ENCODE results near the gene VAMP2. TPM values are rescaled to one million over a fixed set of nuclear protein-coding genes. Genes with fewer than 3 reads are reported as not detected.
A peak's percentile ranks its signal among the peaks of the same experiment; 100 is the strongest.

The VAMP2 gene
- total RNA-seq, 2 donors from 2014 or later = 71.3 to 73.6 TPM

DNA sequence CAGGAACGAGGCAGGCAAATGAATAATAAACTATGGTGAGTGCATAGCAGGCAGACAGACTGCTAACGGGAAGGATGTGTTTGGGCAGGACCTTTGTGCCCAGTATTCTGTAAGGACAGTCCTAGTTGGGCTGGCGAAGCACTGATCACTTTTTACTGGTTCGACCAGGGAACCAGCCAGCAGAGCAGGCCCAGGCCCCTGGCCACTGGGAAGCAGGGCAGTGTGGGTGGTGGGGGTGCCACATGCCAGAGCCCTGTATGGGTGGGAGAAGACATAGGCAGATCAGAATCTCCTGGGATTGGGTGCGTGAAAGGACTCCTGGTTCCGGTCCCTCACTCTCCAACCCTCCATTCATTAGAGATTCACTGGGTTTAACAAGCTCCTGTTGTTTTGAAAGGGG, 4.0 kb upstream of the VAMP2 start:
- ATAC-seq (replicated peaks in 1 of 2) (no peak), DNase-seq (no peak)
- H3K27me3 Mint-ChIP-seq (ENCODE audit: low read depth) = no peaks in the 10 kb centered on the region
- peaks cover 0 to 1% of the 10 kb centered on the region in 2 donors for H3K36me3 Mint-ChIP-seq (ENCODE audit: insufficient read depth in 2 of 2)
- peak overlapping the region; percentile 65 for H3K27ac Mint-ChIP-seq
- no peak overlapping the region for H3K4me3 Mint-ChIP-seq
- peaks cover 33% of the 10 kb centered on the region for H3K4me1 Mint-ChIP-seq (ENCODE audit: low read depth)
- no peaks in the 10 kb centered on the region for H3K9me3 Mint-ChIP-seq

DNA sequence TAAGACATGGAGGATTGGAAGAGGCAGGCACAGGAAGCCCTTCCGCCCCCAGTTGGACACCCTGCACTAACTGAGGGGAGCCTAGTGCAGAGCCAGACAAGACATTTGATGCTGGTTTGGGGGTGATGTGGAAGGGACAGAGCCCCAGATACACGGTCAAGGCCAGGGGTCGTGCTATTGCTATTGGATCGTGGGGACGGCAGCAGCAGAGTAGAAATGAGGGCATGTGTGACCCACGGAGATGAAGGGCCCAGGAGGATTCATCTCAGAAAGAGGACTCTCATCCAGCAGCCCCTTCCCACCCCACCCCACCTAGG, 2.0 kb upstream of the VAMP2 start:
- H3K27me3 Mint-ChIP-seq (ENCODE audit: low read depth) = no peaks in the 10 kb centered on the region
- no peaks in the 10 kb centered on the region for H3K9me3 Mint-ChIP-seq
- H3K36me3 Mint-ChIP-seq (ENCODE audit: insufficient read depth in 2 of 2) = peaks cover 0 to 10% of the 10 kb centered on the region in 2 donors
- ATAC-seq (replicated peaks in 1 of 2) = no peak
- peak overlapping the region; percentile 87 to 90 for H3K4me3 Mint-ChIP-seq
- peak in 1 of 2 donors; percentile 25 for DNase-seq
- H3K27ac Mint-ChIP-seq = peak overlapping the region; percentile 95
- H3K4me1 Mint-ChIP-seq (ENCODE audit: low read depth) = peaks cover 49% of the 10 kb centered on the region

DNA sequence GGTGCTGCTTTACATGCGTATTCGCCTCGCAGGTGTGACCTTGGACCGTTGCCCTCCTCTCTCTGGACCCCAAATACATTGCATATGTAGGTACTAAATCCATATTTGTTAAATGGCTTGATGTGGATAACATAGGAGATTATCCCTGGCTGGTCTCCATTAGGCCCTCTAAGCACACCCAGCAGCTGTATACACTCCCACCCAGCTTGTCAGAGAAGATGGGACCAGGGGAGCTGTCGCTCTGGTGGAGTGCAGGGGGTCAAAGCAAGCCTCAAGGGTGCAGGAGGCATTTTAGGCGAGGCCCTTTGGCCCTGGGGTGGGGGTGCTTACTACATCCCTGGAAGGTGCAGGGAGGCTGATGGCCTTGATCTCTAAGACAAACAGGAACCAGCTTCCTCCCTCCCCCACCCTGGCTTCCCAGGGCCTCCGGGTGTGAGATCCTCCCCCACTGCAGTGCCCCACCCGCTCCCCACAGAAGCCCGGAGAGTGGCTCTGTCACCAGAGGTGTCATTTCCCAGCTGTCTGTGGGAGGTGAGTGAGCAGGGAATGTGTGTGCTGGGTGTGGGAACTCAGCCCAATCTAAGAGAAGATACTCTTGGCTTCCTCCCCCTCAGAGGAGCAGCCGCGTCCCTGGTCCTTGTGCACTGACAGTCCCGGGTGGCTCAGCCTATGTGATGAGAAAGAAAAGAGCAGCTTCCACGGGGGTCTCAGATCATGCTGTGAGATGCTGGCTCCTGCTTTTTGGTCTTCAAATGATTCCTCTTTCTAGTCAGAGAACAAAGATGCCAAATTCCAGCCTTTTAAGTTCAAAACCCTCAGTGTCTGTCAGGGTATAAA, 1.4 kb upstream of the VAMP2 start:
- H3K9me3 Mint-ChIP-seq = no peaks in the 10 kb centered on the region
- DNase-seq = peak; percentile 65 to 78
- peak overlapping the region; percentile 95 for H3K27ac Mint-ChIP-seq
- ATAC-seq (replicated peaks in 1 of 2) = peak; percentile 58 to 72
- no peaks in the 10 kb centered on the region for H3K27me3 Mint-ChIP-seq (ENCODE audit: low read depth)
- peaks cover 54% of the 10 kb centered on the region for H3K4me1 Mint-ChIP-seq (ENCODE audit: low read depth)
- peak overlapping the region; percentile 87 to 90 for H3K4me3 Mint-ChIP-seq
- peaks cover 0 to 11% of the 10 kb centered on the region in 2 donors for H3K36me3 Mint-ChIP-seq (ENCODE audit: insufficient read depth in 2 of 2)

DNA sequence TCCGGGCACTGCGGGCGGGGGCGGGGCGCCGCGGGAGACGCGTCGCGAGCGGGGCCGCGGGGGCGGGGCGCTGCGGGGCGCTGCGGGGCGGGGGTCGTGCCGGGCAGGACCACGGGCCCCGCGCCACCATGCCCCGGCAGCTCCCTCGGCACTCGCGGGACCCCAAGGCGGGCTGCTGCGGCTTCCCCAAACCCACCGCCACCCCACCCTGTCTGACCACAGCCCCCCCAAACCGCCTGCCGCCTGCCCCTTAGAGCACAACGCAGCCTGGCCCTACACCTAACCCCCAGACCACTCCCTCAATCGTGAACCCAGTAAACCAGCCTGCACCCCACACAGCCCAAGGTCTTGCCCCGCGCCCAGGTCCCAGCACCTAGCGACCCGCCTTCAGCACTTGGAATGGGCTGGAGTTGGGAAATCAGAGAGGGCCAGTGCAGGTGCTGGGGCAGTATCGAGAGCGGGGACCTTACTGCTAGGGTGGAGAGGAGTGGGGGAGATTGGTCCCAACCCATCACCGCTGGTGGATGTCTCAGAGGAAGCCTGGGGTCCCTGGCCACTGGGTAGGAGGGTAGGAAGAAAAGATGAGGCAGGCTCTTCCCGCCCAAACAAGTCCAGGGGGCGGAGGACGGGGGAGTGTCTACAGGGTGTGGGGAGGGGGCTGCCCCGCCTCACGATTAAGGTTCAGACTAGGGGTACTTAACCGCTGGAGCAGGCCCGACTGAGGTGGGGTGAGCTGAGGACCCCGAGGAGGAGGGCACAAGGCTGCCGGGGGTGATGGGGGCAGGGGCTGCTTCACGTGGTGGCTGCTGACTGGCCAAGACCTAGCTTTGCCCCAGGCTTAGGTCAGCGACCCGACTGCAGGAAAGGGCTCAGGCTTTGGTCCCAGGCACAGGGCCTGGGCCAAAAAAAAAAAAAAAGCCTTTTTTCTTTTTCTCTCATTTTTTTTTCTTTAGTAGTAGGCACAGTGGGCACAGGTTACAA, 539 bp upstream of the VAMP2 start:
- Mint-ChIP-seq H3K4me3 (peak overlapping the region; percentile 87 to 90), H3K4me1 (ENCODE audit: low read depth) (peaks cover 64% of the 10 kb centered on the region), H3K9me3 (no peaks in the 10 kb centered on the region), H3K27me3 (ENCODE audit: low read depth) (no peaks in the 10 kb centered on the region), H3K27ac (peak overlapping the region; percentile 95), H3K36me3 (ENCODE audit: insufficient read depth in 2 of 2) (peaks cover 3 to 18% of the 10 kb centered on the region in 2 donors)
- DNase-seq (peak in 1 of 2 donors; percentile 47), ATAC-seq (replicated peaks in 1 of 2) (peak; percentile 14 to 17)

DNA sequence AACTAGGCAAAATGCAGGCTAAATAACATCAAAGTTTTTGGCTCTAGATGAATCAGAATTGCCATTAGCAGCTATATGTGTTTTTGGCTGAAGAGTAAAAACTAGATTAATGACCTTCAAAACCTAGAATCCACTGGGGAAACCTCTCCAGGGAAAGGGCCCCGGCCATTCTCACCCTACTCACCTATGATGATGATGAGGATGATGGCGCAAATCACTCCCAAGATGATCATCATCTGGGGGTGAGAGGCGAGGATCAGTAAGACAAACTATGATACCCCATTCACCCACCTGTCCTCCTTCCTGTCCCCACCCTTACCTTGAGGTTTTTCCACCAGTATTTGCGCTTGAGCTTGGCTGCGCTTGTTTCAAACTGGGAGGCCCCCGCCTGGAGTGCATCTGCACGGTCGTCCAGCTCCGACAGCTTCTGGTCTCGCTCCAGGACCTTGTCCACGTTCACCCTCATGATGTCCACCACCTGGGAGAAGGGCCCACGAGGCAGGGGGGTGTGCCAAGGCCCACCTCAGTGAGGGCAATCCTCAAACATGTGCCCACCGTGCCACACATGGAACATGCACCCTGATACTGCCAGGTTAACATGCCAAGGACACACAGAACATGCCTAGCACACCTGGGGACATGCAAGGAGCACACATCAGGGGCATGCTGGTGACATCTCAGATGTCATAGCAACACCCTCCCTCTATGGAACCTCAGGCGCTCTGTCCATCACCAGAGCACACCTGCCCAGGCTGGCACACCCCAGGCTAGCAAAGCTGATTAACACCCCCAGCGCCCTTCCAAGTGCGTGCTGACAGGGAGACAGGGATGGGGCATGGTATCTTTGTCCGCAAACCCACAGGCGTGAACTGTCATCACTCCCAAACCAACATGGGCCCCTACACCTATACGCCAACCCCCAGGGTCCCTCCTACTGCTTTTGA, 1.2 kb downstream of the VAMP2 start:
- no peaks in the 10 kb centered on the region for H3K27me3 Mint-ChIP-seq (ENCODE audit: low read depth)
- H3K36me3 Mint-ChIP-seq (ENCODE audit: insufficient read depth in 2 of 2) = peaks cover 3 to 22% of the 10 kb centered on the region in 2 donors
- H3K27ac Mint-ChIP-seq = peak overlapping the region; percentile 89
- H3K4me3 Mint-ChIP-seq = peak overlapping the region; percentile 88 to 90
- ATAC-seq (replicated peaks in 1 of 2) = no peak
- no peaks in the 10 kb centered on the region for H3K9me3 Mint-ChIP-seq
- DNase-seq = no peak
- H3K4me1 Mint-ChIP-seq (ENCODE audit: low read depth) = peaks cover 62% of the 10 kb centered on the region

DNA sequence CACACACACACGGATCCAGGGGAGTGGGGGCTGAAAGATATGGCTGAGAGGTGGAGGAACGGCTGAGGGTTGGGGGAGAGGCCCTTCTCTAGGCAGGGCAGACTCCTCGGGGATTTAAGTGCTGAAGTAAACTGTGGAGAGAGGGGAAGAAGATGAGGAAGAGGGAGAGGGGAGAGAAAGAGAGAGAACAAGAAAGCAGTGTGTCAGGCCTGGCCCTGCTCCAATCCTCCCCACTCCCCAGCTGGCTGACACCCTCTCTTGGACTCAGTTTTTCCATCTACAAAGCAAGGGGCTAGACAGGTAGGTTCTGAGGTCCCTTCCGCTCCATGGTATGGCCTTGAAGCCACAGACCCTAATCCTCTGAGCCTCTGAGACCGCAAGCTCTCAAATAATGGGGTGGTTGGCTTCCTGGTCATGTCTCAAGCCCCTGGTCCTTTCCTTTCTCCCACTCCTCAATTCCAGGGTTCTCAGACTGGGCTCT, 2.0 kb downstream of the VAMP2 start:
- Mint-ChIP-seq H3K36me3 (ENCODE audit: insufficient read depth in 2 of 2) (peaks cover 3 to 22% of the 10 kb centered on the region in 2 donors), H3K27ac (peak overlapping the region; percentile 89), H3K4me1 (ENCODE audit: low read depth) (peaks cover 61% of the 10 kb centered on the region), H3K27me3 (ENCODE audit: low read depth) (no peaks in the 10 kb centered on the region), H3K9me3 (no peaks in the 10 kb centered on the region), H3K4me3 (peak overlapping the region; percentile 88 to 90)
- DNase-seq (no peak), ATAC-seq (replicated peaks in 1 of 2) (no peak)

DNA sequence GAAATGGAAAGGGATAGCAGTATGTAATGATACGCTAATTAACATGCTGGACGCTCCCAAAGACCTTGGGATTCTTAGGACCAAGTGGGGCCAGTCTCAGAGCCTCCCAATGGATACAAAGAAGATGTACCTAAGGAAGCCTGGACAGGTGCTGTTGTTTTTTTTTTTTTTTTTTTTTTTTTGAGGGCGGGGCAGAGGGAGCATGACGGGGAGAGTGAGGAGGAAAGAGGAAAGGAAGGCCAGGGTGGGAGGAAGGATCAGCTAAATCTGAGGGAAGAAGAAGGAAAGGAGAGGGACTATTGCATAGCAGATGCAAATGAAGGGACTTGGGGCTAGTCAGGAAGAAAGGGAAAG, 2.5 kb downstream of the VAMP2 start:
- DNase-seq (no peak), ATAC-seq (replicated peaks in 1 of 2) (no peak)
- H3K36me3 Mint-ChIP-seq (ENCODE audit: insufficient read depth in 2 of 2) = peaks cover 3 to 22% of the 10 kb centered on the region in 2 donors
- peak overlapping the region; percentile 27 for H3K27ac Mint-ChIP-seq
- peak overlapping the region; percentile 11 to 88 for H3K4me3 Mint-ChIP-seq
- peaks cover 60% of the 10 kb centered on the region for H3K4me1 Mint-ChIP-seq (ENCODE audit: low read depth)
- H3K9me3 Mint-ChIP-seq = no peaks in the 10 kb centered on the region
- no peaks in the 10 kb centered on the region for H3K27me3 Mint-ChIP-seq (ENCODE audit: low read depth)

DNA sequence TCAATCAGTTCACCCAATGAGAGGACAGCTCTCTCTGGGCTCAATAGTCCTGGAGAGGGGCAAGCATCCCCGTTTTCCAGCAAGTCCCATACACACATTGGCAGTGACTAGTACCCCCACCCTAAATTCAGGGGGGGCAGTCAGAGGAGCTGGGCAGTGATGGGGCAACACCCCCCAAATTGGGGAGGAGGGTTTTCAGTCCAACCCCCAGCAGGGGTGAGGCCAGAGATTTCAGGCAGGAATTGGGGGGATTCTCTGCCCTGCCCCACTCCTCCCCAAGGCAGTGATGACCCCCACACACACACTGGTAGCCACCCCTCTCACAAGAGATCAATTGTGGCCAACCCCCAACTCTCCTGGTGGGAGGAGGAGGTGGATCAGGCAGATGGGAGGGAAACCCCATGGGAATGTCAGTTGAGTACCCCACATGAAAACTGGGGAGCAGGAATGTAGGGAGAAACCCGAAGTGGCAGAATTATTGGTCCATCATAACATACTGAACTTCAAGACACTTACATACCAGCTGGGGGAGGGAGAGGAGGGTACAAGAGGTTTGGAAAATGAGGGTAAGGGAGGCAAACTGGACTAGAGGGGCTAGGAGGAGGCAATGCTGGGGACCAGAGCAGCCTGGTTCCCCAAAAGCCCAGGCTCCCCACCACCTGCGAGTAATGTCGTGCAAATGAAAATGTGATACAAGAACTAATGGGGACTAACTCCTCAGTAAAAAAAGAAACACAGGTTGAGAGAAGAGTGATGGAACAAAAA, 3.1 kb downstream of the VAMP2 start:
- H3K9me3 Mint-ChIP-seq = no peaks in the 10 kb centered on the region
- no peaks in the 10 kb centered on the region for H3K27me3 Mint-ChIP-seq (ENCODE audit: low read depth)
- H3K36me3 Mint-ChIP-seq (ENCODE audit: insufficient read depth in 2 of 2) = peaks cover 3 to 22% of the 10 kb centered on the region in 2 donors
- H3K4me1 Mint-ChIP-seq (ENCODE audit: low read depth) = peaks cover 55% of the 10 kb centered on the region
- DNase-seq (no peak), ATAC-seq (replicated peaks in 1 of 2) (no peak)
- peak overlapping the region; percentile 36 to 56 for H3K4me3 Mint-ChIP-seq
- H3K27ac Mint-ChIP-seq = peak overlapping the region; percentile 27

DNA sequence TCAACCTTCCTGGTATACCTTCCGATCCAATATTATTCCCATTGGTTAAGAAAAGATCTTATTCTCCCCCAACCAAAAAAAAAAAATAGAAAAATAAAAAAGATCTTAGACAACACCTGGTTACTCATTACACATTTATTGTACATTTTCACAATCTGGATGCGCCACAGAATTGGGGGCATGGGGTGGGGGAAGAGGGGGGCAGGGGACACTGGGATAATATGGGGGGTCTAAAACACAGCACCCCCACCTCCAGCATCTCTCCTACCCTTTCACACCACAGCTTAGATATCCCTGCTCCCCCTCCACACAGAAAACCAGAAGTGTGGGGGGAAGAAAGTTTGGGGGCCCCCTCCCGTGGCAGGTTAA, 3.7 kb downstream of the VAMP2 start:
- no peak for DNase-seq
- peaks cover 49% of the 10 kb centered on the region for H3K4me1 Mint-ChIP-seq (ENCODE audit: low read depth)

DNA sequence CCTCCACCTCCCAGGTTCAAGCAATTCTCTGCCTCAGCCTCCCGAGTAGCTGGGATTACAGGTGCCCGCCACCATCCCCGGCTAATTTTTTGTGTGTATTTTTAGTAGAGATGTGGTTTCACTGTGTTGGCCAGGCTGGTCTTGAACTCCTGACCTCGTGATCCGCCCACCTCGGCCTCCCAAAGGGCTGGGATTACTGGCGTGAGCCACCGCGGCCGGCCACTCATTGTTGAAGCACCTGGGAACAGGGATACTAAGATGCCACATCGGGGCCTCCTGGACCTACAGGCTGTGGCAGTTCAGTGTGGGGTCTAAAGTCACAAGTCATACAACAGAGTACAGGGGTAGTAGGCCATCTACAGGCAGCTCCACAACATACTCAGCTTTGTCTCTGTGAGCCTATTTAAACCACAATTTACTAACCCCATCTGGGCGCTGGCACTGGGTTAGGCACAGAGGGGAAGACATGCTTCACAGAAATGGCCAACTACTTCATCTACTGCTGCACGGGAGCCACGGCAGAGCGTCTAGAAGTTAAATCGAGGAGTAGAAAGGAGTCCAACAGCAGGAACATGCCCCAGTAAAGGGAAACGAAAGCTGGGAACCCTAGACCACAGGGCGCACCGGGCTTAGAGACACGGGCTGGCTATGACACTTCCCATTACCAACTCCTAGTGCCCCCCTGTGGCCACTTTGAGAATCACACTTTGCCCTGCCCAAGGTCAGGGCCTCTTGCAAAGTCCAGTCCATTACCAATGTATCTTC, 4.3 kb downstream of the VAMP2 start:
- Mint-ChIP-seq H3K4me1 (ENCODE audit: low read depth) (peaks cover 43% of the 10 kb centered on the region), H3K4me3 (peak overlapping the region; percentile 62 to 64), H3K27ac (peak overlapping the region; percentile 55), H3K9me3 (no peaks in the 10 kb centered on the region), H3K27me3 (ENCODE audit: low read depth) (no peaks in the 10 kb centered on the region), H3K36me3 (ENCODE audit: insufficient read depth in 2 of 2) (peaks cover 3 to 22% of the 10 kb centered on the region in 2 donors)
- ATAC-seq (replicated peaks in 1 of 2) (no peak), DNase-seq (peak; percentile 90 to 92)

More for the DNA sequence above, 3.7 kb downstream of the VAMP2 start:
- H3K27me3 Mint-ChIP-seq (ENCODE audit: low read depth) = no peaks in the 10 kb centered on the region
- no peak for ATAC-seq (replicated peaks in 1 of 2)
- H3K27ac Mint-ChIP-seq = peak overlapping the region; percentile 55
- peaks cover 3 to 22% of the 10 kb centered on the region in 2 donors for H3K36me3 Mint-ChIP-seq (ENCODE audit: insufficient read depth in 2 of 2)
- H3K4me3 Mint-ChIP-seq = peak overlapping the region; percentile 62 to 64
- H3K9me3 Mint-ChIP-seq = no peaks in the 10 kb centered on the region

DNA sequence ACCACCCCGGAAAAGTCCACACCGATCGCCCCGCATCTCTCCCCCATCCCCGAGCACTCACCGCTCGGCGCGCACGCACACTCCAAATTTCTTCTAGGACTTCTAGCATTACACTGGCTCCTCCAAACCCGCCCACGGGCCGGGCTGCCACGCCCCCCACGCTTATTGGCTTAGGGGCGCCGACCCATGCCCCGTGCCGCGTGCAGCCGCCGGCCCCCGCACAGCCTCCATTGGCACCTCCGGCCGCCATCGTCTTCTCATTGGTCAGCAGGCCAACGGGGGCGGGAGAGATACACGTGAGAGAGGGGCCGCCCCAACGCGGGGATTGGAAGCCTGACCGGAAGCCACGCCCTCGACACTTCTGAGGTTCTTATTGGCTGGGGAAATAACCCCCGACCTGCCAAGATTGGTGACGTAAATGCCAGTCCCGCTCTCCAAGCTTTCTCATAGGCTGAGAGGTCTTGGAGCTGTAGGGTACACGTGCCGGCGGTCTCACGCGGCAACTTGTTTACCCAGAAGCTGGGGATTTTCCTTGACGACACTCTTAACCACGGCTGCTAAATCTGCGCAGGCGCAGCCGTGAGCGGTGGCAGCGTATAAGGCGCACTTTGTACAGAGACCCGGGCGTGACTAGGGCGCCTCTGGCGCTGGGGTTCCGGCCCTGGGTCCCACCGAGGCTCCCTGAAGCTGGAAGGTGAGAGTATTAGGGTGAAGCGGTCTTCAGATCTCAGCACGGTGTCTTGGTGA, 6.3 kb downstream of the VAMP2 start:
- no peak overlapping the region for H3K27ac Mint-ChIP-seq
- DNase-seq (peak; percentile 100), ATAC-seq (replicated peaks in 1 of 2) (peak; percentile 81 to 84)
- peaks cover 38% of the 10 kb centered on the region for H3K4me1 Mint-ChIP-seq (ENCODE audit: low read depth)
- H3K9me3 Mint-ChIP-seq = no peaks in the 10 kb centered on the region
- peaks cover 3 to 20% of the 10 kb centered on the region in 2 donors for H3K36me3 Mint-ChIP-seq (ENCODE audit: insufficient read depth in 2 of 2)
- H3K27me3 Mint-ChIP-seq (ENCODE audit: low read depth) = no peaks in the 10 kb centered on the region
- no peak overlapping the region for H3K4me3 Mint-ChIP-seq

Data from activated T-cell treated with anti-CD3 and anti-CD28 coated beads, Interleukin-2, amount 50 U/mL, for 72 hours (primary cell).